ENCODE data around the gene ASCL5. TPM values are rescaled to one million over a fixed set of nuclear protein-coding genes. Genes with fewer than 3 reads are reported as not detected.

Gene ASCL5
- total RNA-seq, 1 experiment from 2014 or later = not detected

DNA sequence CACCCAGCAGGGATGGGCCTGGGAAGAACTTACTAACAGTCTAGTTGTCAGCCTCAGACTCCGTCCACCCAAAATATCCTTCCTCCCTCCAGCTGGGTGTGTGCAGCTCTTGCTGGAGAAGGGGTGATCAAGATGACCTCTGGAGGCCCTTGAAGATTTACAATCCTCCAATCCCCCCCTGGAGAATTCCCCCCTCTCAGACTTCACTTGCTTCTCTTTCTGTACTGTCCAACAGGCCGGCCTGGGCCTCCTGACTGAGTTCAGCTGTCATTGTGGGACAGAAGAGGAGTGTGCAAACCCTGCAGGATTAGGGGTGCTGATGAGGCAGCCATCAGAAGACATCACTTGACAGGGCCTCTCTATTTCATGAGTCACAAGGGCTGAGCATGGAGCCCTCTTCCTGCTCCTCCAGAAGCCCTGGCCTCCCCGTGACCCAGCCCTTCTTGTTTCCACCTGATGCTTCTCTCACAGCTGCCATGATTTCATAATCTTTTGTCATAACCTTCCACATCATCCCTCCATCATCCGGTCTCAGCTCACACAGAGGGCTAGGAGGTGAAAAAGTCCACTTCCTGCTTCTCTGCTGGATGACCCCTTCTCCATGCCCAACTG, 46.1 kb upstream of the ASCL5 start:
- Histone ChIP-seq H3K27ac (ENCODE audit: low read depth, low read length, poor library complexity, severe bottlenecking) (no peak overlapping the region), H3K9me3 (ENCODE audit: low read depth, low read length, poor library complexity, severe bottlenecking) (no peaks in the 10 kb centered on the region), H3K4me1 (ENCODE audit: insufficient read depth, low read length, poor library complexity, severe bottlenecking) (peaks cover 5% of the 10 kb centered on the region), H3K27me3 (replicated peaks; ENCODE audit: insufficient read depth, low read depth, low read length, poor library complexity) (no peaks in the 10 kb centered on the region), H3K4me3 (ENCODE audit: low read depth, low read length, poor library complexity, severe bottlenecking) (no peak overlapping the region), H3K36me3 (ENCODE audit: insufficient read depth, low read length, poor library complexity, severe bottlenecking) (no peaks in the 10 kb centered on the region)
- DNase-seq (ENCODE audit: low spot score) = no peak
- ChIA-PET POLR2A (ENCODE audit: low non-redundant PET) (no interaction called here), CTCF (no interaction called here)
- TF ChIP-seq CTCF (conservative IDR thresholded peaks at IDR 0.05; ENCODE audit: low read depth, low read length) = no peak
- intact Hi-C loops (cut with micrococcal nuclease; ENCODE audit: unreplicated experiment) = no loop called here
- BruUV-seq (replicated peaks) = no TSS peak

DNA sequence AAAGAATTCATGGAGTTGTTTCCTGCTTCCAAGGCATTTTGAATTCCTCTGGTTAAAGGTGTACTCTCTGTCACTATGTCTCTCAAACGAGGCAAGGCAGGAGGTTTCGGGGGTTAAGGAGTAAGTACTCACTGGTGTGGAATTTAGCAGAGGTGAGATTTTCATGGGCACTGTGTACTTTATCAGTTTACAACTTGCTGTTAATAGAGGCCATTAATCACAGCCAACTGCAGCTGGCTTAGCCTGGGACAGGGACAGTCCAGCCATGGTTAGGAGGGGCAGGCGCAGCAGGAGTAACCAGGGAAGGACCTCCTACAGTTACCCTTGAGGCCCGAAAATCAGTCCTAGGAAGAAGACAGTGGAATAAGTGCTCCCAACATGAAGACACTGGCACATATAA, 45.3 kb upstream of the ASCL5 start:
- TF ChIP-seq EZH2 (IDR thresholded peaks at IDR 0.05; ENCODE audit: borderline replicate concordance, low read depth, low read length, poor library complexity, severe bottlenecking) (no peak), CTCF (conservative IDR thresholded peaks at IDR 0.05; ENCODE audit: low read depth, low read length) (no peak)
- POLR2A ChIA-PET (ENCODE audit: low non-redundant PET) = no interaction called here
- Histone ChIP-seq H3K9me3 (ENCODE audit: low read depth, low read length, poor library complexity, severe bottlenecking) (no peaks in the 10 kb centered on the region), H3K27me3 (replicated peaks; ENCODE audit: insufficient read depth, low read depth, low read length, poor library complexity) (no peaks in the 10 kb centered on the region), H3K4me3 (ENCODE audit: low read depth, low read length, poor library complexity, severe bottlenecking) (no peak overlapping the region), H3K36me3 (ENCODE audit: insufficient read depth, low read length, poor library complexity, severe bottlenecking) (no peaks in the 10 kb centered on the region), H3K27ac (ENCODE audit: low read depth, low read length, poor library complexity, severe bottlenecking) (no peak overlapping the region), H3K4me1 (ENCODE audit: insufficient read depth, low read length, poor library complexity, severe bottlenecking) (peaks cover 5% of the 10 kb centered on the region)
- no TSS peak for BruUV-seq (replicated peaks)
- CTCF ChIA-PET = no interaction called here
- intact Hi-C loops (cut with micrococcal nuclease; ENCODE audit: unreplicated experiment) = no loop called here
- DNase-seq (ENCODE audit: low spot score) = no peak

DNA sequence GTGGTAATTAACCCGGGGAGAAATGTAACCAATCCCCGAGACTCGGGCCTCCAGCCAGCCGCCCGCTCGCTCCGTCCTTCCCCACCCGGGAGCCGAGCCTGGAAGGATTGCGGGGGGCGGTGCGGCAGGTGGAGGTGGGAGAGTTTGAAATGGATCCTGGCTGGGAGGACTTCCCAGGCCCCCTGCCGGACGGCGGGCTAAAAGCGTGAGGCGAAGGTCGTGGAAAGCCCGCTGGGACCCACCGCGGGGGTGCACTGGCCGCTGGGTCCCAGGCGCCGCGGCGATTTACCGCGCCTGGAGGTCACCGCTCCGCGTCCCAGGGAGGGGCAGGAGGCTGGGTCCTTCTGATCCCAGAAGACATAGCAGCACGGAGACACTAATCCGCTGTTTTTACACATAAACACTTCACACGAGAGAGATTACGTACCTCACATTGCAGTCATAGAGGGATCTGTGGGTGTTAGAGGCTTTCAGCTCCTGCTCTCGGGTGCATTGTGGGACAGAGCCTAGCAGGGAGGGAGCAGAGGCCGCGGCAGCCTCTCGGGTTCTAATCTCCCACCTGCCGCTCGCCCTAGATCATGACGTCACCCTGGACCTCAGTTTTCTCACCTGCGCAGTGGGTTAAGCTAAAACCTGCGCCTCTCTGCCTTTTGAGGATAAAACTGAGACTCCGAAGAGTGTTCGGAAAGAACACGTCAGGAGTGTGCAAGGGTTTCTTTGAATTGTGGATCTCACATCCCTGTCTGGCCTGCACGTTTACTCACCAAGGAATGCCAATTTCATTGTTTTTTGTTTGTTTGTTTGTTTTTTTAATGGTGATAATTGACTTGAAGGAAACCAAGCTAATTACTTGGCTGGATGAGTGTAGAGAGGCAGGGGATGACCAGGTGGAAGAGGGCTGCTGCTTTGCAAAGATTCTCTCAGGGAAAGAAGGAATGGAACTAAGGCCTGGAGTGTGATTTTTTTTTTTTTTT, 44.4 kb upstream of the ASCL5 start:
- H3K36me3 ChIP-seq (ENCODE audit: insufficient read depth, low read length, poor library complexity, severe bottlenecking) = no peaks in the 10 kb centered on the region
- H3K27me3 ChIP-seq (replicated peaks; ENCODE audit: insufficient read depth, low read depth, low read length, poor library complexity) = no peaks in the 10 kb centered on the region
- H3K27ac ChIP-seq (ENCODE audit: low read depth, low read length, poor library complexity, severe bottlenecking) = no peak overlapping the region
- ChIA-PET POLR2A (ENCODE audit: low non-redundant PET) (no interaction called here), CTCF (interaction anchor here (0.5 to 0.6 kb wide), 2 partner anchors 53 to 1132 kb away, joined by 4 to 6 read pairs; no protein-coding TSS in a partner anchor)
- DNase-seq (ENCODE audit: low spot score) = peak; percentile 55
- no peaks in the 10 kb centered on the region for H3K9me3 ChIP-seq (ENCODE audit: low read depth, low read length, poor library complexity, severe bottlenecking)
- TF ChIP-seq CTCF (conservative IDR thresholded peaks at IDR 0.05; ENCODE audit: low read depth, low read length) (peak; percentile 44), EZH2 (IDR thresholded peaks at IDR 0.05; ENCODE audit: borderline replicate concordance, low read depth, low read length, poor library complexity, severe bottlenecking) (no peak)
- intact Hi-C loops (cut with micrococcal nuclease; ENCODE audit: unreplicated experiment) = no loop called here
- peak overlapping the region; percentile 54 for H3K4me3 ChIP-seq (ENCODE audit: low read depth, low read length, poor library complexity, severe bottlenecking)
- H3K4me1 ChIP-seq (ENCODE audit: insufficient read depth, low read length, poor library complexity, severe bottlenecking) = peaks cover 5% of the 10 kb centered on the region
- BruUV-seq (replicated peaks) = no TSS peak
